GM23338 (cell line): ENCODE results near the gene RXRA. TPM values are rescaled to one million over a fixed set of nuclear protein-coding genes. Genes with fewer than 3 reads are reported as not detected.

ENCODE experiments used
- ATAC-seq: fragments of 200-7000 bp; cut with Tn5 transposase; 3 replicates; pipeline ENCODE4 v1.9.1; 2020
- DNase-seq: peaks from one replicate; pipeline ENCODE4 v3.0.0-alpha.2; 2015; ENCODE audit warnings: low spot score
- H2AFZ ChIP-seq: fragments of 200-600 bp; sonication (generic); 2 replicates; pipeline ENCODE4 v1.8.0; 2016; ENCODE audit warnings: antibody characterized with exemption, mild to moderate bottlenecking, moderate library complexity
- H3F3A ChIP-seq: fragments of 200-600 bp; sonication (generic); replicated peaks from 2 replicates; pipeline ENCODE4 v1.8.0; 2017; ENCODE audit warnings: antibody characterized with exemption, mixed run types, low read depth
- H3K27ac ChIP-seq: fragments of 200-600 bp; sonication (generic); 2 replicates; pipeline ENCODE4 v1.6.1; 2016; ENCODE audit warnings: low read depth
- H3K27me3 ChIP-seq: fragments of 200-600 bp; sonication (generic); 2 replicates; pipeline ENCODE4 v1.8.0; 2016; ENCODE audit warnings: mild to moderate bottlenecking, mixed run types, moderate library complexity; ENCODE audit not compliant: insufficient read depth
- H3K36me3 ChIP-seq: fragments of 200-600 bp; sonication (generic); 2 replicates; pipeline ENCODE4 v1.8.0; 2016; ENCODE audit warnings: mild to moderate bottlenecking; ENCODE audit not compliant: insufficient read depth
- H3K4me1 ChIP-seq: fragments of 200-600 bp; sonication (generic); 2 replicates; pipeline ENCODE4 v1.8.0; 2016; ENCODE audit warnings: mild to moderate bottlenecking, moderate library complexity; ENCODE audit not compliant: insufficient read depth
- H3K4me2 ChIP-seq: fragments of 200-600 bp; sonication (generic); 2 replicates; pipeline ENCODE4 v1.7.1; 2017; ENCODE audit warnings: mixed run types
- H3K4me3 ChIP-seq: fragments of 200-600 bp; sonication (generic); 2 replicates; pipeline ENCODE4 v1.6.1; 2016; ENCODE audit warnings: mixed run types
- H3K79me2 ChIP-seq: fragments of 200-600 bp; sonication (generic); replicated peaks from 2 replicates; pipeline ENCODE4 v1.8.0; 2017; ENCODE audit warnings: mild to moderate bottlenecking; ENCODE audit not compliant: insufficient read depth
- H3K9me2 ChIP-seq: fragments of 200-600 bp; sonication (generic); 2 replicates; pipeline ENCODE4 v1.8.0; 2017; ENCODE audit not compliant: insufficient read depth
- H4K20me1 ChIP-seq: fragments of 200-600 bp; sonication (generic); replicated peaks from 2 replicates; pipeline ENCODE4 v1.8.0; 2017; ENCODE audit warnings: mild to moderate bottlenecking; ENCODE audit not compliant: insufficient read depth
- H3K27ac Mint-ChIP-seq: 2 replicates; pipeline ENCODE4 v1.8.0; 2020; ENCODE audit warnings: inconsistent platforms, mild to moderate bottlenecking, moderate library complexity, mixed read lengths
- H3K27me3 Mint-ChIP-seq: 3 replicates; pipeline ENCODE4 v1.8.0; 2022; ENCODE audit warnings: low read depth, mild to moderate bottlenecking, moderate library complexity, mixed read lengths, inconsistent platforms; ENCODE audit not compliant: insufficient read depth, poor library complexity
- H3K36me3 Mint-ChIP-seq: 3 replicates; pipeline ENCODE4 v1.8.0; 2021; ENCODE audit warnings: low read depth, mild to moderate bottlenecking, inconsistent platforms, moderate library complexity, mixed read lengths
- H3K4me1 Mint-ChIP-seq: 3 replicates; pipeline ENCODE4 v1.8.0; 2020; ENCODE audit warnings: mild to moderate bottlenecking, inconsistent platforms, mixed read lengths
- H3K4me3 Mint-ChIP-seq: 3 replicates; pipeline ENCODE4 v1.8.0; 2021; ENCODE audit warnings: moderate library complexity, mild to moderate bottlenecking, inconsistent platforms, mixed read lengths
- H3K9me3 Mint-ChIP-seq: 3 replicates; pipeline ENCODE4 v1.8.0; 2020; ENCODE audit warnings: moderate library complexity, mild to moderate bottlenecking, inconsistent platforms, mixed read lengths
- CREB1 ChIP-seq: fragments of 250-450 bp; sonication (Bioruptor Pico); IDR thresholded peaks from 2 replicates; pipeline ENCODE4 v1.5.0; 2020; ENCODE audit warnings: low read depth, mild to moderate bottlenecking, moderate library complexity
- EZH2 ChIP-seq: fragments of 200-600 bp; sonication (generic); IDR thresholded peaks from one replicate; pipeline ENCODE4 v1.8.0; 2017; ENCODE audit warnings: antibody characterized with exemption, mild to moderate bottlenecking, low read depth; ENCODE audit not compliant: unreplicated experiment
- EZH2phosphoT487 ChIP-seq: fragments of 200-600 bp; sonication (generic); IDR thresholded peaks from one replicate; pipeline ENCODE4 v1.8.1; 2018; ENCODE audit warnings: antibody characterized with exemption; ENCODE audit not compliant: unreplicated experiment
- NANOG ChIP-seq: IDR thresholded peaks from 2 replicates; pipeline ENCODE4 v1.6.1; 2016; ENCODE audit warnings: antibody characterized with exemption, borderline replicate concordance
- POLR2AphosphoS5 ChIP-seq: IDR thresholded peaks from 2 replicates; pipeline ENCODE4 v1.6.1; 2016; ENCODE audit warnings: antibody characterized with exemption, low read depth
- REST ChIP-seq: IDR thresholded peaks from one replicate; pipeline ENCODE4 v1.6.1; 2018; ENCODE audit warnings: antibody characterized with exemption; ENCODE audit not compliant: unreplicated experiment
- STAT1 ChIP-seq: IDR thresholded peaks from one replicate; pipeline ENCODE4 v1.6.1; 2016; ENCODE audit warnings: antibody characterized with exemption; ENCODE audit not compliant: unreplicated experiment
- ZNF331 ChIP-seq: fragments of 250-450 bp; sonication (Bioruptor Pico); IDR thresholded peaks from 2 replicates; pipeline ENCODE4 v1.5.0; 2020; ENCODE audit warnings: low read depth, mild to moderate bottlenecking, moderate library complexity
- ZNF462 ChIP-seq: fragments of 250-450 bp; sonication (Bioruptor Pico); IDR thresholded peaks from 2 replicates; pipeline ENCODE4 v1.5.0; 2020; ENCODE audit warnings: mild to moderate bottlenecking, moderate library complexity
- polyA plus RNA-seq: library from polyadenylated mRNA; unstranded; fragments of >200 nt; fragmentation: Nextera tagmentation; extraction: Ambion mirVana; gene quantifications from 2 replicates; pipeline ENCODE4 v1.2.1, GENCODE V29; 2016
- total RNA-seq: library from RNA; depleted of rRNA; stranded (reverse); fragments of >200 nt; shearing (Covaris generic); gene quantifications from 2 replicates; pipeline ENCODE4 v1.2.3, GENCODE V29; 2014
- TF ChIP-seq, protein P1 (sequence below), 2 experiments: fragments of 200-600 bp in 1 of 2; sonication (generic) in 1 of 2; conservative IDR thresholded peaks; 2 replicates each; pipeline versions ENCODE4 v1.5.1 to v1.6.1; 2016 to 2017; ENCODE audit warnings: antibody characterized with exemption in 2 of 2, low read depth in 2 of 2, mild to moderate bottlenecking in 2 of 2, moderate library complexity in 1 of 2
- TF ChIP-seq, protein P2 (sequence below): IDR thresholded peaks from 2 replicates; pipeline ENCODE4 v1.6.1; 2016; ENCODE audit warnings: antibody characterized with exemption

Gene RXRA
- total and polyA plus RNA-seq, 2 experiments from 2014 or later = 4.9 to 17.9 TPM

- TF ChIP-seq ZNF462 = no peak
- TF ChIP-seq EZH2 = no peak
- TF ChIP-seq STAT1 = no peak
- TF ChIP-seq NANOG = no peak
These were observed 13.0 kb downstream of the RXRA start (continued) for GRCh38 chr9:134339183-134339806.

- no peaks in the 10 kb centered on the region for H3K27me3 ChIP-seq
- DNase-seq (no peak), ATAC-seq (no peak)
- no peaks in the 10 kb centered on the region for H3K9me2 ChIP-seq
- no peaks in the 10 kb centered on the region for H3K4me1 ChIP-seq
- peaks cover 6% of the 10 kb centered on the region for H3K27me3 Mint-ChIP-seq
- H3K4me3 Mint-ChIP-seq = no peak overlapping the region
- no peaks in the 10 kb centered on the region for H3K9me3 Mint-ChIP-seq
- H2AFZ ChIP-seq = no peak overlapping the region
- 0 out of 2 replicates have a peak, but pooled peaks cover 7% of the 10 kb centered on the region for H4K20me1 ChIP-seq
- H3K27ac Mint-ChIP-seq = peak overlapping the region; percentile 72; the same call in 1 of the 2 replicates
- no peaks in the 10 kb centered on the region for H3K36me3 ChIP-seq
- no peaks in the 10 kb centered on the region for H3K36me3 Mint-ChIP-seq
- H3K4me2 ChIP-seq = no peak overlapping the region
- no peak overlapping the region for H3K27ac ChIP-seq
- H3K79me2 ChIP-seq = peaks cover 76% of the 10 kb centered on the region
- peaks cover 16% of the 10 kb centered on the region; the same call in 2 of the 3 replicates for H3K4me1 Mint-ChIP-seq
- no peak overlapping the region for H3K4me3 ChIP-seq
- no peaks in the 10 kb centered on the region for H3F3A ChIP-seq
- TF ChIP-seq, protein P1, sequence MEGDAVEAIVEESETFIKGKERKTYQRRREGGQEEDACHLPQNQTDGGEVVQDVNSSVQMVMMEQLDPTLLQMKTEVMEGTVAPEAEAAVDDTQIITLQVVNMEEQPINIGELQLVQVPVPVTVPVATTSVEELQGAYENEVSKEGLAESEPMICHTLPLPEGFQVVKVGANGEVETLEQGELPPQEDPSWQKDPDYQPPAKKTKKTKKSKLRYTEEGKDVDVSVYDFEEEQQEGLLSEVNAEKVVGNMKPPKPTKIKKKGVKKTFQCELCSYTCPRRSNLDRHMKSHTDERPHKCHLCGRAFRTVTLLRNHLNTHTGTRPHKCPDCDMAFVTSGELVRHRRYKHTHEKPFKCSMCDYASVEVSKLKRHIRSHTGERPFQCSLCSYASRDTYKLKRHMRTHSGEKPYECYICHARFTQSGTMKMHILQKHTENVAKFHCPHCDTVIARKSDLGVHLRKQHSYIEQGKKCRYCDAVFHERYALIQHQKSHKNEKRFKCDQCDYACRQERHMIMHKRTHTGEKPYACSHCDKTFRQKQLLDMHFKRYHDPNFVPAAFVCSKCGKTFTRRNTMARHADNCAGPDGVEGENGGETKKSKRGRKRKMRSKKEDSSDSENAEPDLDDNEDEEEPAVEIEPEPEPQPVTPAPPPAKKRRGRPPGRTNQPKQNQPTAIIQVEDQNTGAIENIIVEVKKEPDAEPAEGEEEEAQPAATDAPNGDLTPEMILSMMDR (conservative IDR thresholded peaks at IDR 0.05; ENCODE audit: low read depth in 2 of 2) = no peak
- TF ChIP-seq POLR2AphosphoS5 = no peak
- TF ChIP-seq, protein P2, sequence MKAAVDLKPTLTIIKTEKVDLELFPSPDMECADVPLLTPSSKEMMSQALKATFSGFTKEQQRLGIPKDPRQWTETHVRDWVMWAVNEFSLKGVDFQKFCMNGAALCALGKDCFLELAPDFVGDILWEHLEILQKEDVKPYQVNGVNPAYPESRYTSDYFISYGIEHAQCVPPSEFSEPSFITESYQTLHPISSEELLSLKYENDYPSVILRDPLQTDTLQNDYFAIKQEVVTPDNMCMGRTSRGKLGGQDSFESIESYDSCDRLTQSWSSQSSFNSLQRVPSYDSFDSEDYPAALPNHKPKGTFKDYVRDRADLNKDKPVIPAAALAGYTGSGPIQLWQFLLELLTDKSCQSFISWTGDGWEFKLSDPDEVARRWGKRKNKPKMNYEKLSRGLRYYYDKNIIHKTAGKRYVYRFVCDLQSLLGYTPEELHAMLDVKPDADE = no peak
- no peak for TF ChIP-seq EZH2phosphoT487
- TF ChIP-seq EZH2 = no peak
- no peak for TF ChIP-seq REST
- TF ChIP-seq ZNF331 = no peak
- TF ChIP-seq CREB1 = no peak
These were observed 14.4 kb downstream of the RXRA start for GRCh38 chr9:134340475-134341160.
